A549 (cell line): ENCODE results near the gene EIF4G3.

Experiments
- BHLHE40 ChIP-seq: IDR thresholded peaks from 2 replicates; pipeline ENCODE4 v1.6.1; 2012; ENCODE audit warnings: low read depth, low read length, inconsistent platforms
- CEBPB ChIP-seq, 2 experiments: fragments of >200 bp in 1 of 2; sonication (Bioruptor Twin) in 1 of 2; formaldehyde crosslinking in 1 of 2; IDR thresholded peaks; 2 replicates each; pipeline ENCODE4 v1.6.1; 2012 to 2016
- CTCF ChIP-seq: fragments of >200 bp; sonication (Bioruptor Twin); formaldehyde crosslinking; IDR thresholded peaks from 3 replicates; pipeline ENCODE4 v1.5.1; 2016
- EP300 ChIP-seq, 2 experiments: fragments of >200 bp; sonication (Bioruptor Twin); formaldehyde crosslinking; IDR thresholded peaks; 2 replicates in 1 of 2; 3 replicates in 1 of 2; pipeline ENCODE4 v1.6.1; 2016 to 2017
- ESRRA ChIP-seq: fragments of 150-350 bp; IDR thresholded peaks from 2 replicates; pipeline ENCODE4 v1.6.1; 2014; ENCODE audit warnings: mild to moderate bottlenecking, low read length, borderline replicate concordance
- HDAC2 ChIP-seq: fragments of 200-600 bp; sonication (generic); IDR thresholded peaks from 2 replicates; pipeline ENCODE4 v1.6.1; 2016
- POLR2A ChIP-seq: IDR thresholded peaks from 2 replicates; pipeline ENCODE4 v1.6.1; 2012; ENCODE audit warnings: mild to moderate bottlenecking, low read length
- RAD21 ChIP-seq, 2 experiments: fragments of >200 bp in 1 of 2; sonication (Bioruptor Twin) in 1 of 2; formaldehyde crosslinking in 1 of 2; IDR thresholded peaks in 1 of 2; conservative IDR thresholded peaks in 1 of 2; 2 replicates in 1 of 2; 3 replicates in 1 of 2; pipeline ENCODE4 v1.6.1; 2012 to 2018; ENCODE audit warnings: inconsistent platforms in 1 of 2
- ZFP36 ChIP-seq: fragments of 450-650 bp; IDR thresholded peaks from 2 replicates; pipeline ENCODE4 v1.6.1; 2014; ENCODE audit warnings: borderline replicate concordance; ENCODE audit not compliant: partially characterized antibody
- TF ChIP-seq, protein P1 (sequence below): fragments of 200-600 bp; sonication (generic); IDR thresholded peaks from 2 replicates; pipeline ENCODE4 v1.6.1; 2016; ENCODE audit warnings: antibody characterized with exemption, mild to moderate bottlenecking, moderate library complexity

DNA sequence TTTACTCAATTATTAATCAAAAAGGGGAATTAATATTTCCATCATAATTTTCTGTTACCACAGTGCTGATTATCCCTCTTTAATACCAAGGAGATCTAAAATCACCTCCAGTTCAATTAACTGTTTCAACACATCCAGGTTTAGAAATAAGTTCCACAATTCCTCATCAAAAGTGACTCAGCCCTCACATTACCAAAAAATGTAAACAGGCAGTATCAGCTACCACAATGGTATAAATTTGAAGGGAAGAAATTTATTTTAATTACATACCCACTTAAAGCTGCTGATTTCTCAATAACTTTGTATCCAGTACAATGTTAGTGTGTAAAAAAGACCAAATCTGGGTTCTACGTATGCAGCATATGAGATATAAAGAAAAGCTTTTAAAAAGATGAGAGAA, 51.9 kb downstream of the EIF4G3 start:
- no peak for TF ChIP-seq POLR2A
- TF ChIP-seq CTCF = no peak
- TF ChIP-seq BHLHE40 = no peak
- TF ChIP-seq ESRRA = no peak
- no peak for TF ChIP-seq ZFP36
- TF ChIP-seq EP300 (IDR thresholded peaks at IDR 0.05) = no peak
- TF ChIP-seq, protein P1, sequence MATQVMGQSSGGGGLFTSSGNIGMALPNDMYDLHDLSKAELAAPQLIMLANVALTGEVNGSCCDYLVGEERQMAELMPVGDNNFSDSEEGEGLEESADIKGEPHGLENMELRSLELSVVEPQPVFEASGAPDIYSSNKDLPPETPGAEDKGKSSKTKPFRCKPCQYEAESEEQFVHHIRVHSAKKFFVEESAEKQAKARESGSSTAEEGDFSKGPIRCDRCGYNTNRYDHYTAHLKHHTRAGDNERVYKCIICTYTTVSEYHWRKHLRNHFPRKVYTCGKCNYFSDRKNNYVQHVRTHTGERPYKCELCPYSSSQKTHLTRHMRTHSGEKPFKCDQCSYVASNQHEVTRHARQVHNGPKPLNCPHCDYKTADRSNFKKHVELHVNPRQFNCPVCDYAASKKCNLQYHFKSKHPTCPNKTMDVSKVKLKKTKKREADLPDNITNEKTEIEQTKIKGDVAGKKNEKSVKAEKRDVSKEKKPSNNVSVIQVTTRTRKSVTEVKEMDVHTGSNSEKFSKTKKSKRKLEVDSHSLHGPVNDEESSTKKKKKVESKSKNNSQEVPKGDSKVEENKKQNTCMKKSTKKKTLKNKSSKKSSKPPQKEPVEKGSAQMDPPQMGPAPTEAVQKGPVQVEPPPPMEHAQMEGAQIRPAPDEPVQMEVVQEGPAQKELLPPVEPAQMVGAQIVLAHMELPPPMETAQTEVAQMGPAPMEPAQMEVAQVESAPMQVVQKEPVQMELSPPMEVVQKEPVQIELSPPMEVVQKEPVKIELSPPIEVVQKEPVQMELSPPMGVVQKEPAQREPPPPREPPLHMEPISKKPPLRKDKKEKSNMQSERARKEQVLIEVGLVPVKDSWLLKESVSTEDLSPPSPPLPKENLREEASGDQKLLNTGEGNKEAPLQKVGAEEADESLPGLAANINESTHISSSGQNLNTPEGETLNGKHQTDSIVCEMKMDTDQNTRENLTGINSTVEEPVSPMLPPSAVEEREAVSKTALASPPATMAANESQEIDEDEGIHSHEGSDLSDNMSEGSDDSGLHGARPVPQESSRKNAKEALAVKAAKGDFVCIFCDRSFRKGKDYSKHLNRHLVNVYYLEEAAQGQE = no peak
- no peak for TF ChIP-seq HDAC2
- no peak for TF ChIP-seq CEBPB (IDR thresholded peaks at IDR 0.05)
- TF ChIP-seq RAD21 (conservative IDR thresholded peaks at IDR 0.05 in 1 of 2, IDR thresholded peaks at IDR 0.05 in 1 of 2) = no peak
